GM12892 (cell line): ENCODE results near the gene CEP112.
"Not testable (repeated sequence)": the region's sequence is repeated elsewhere in the genome, so short reads cannot be mapped to it uniquely, and the experiment has no call there.

Experiments used
- POLR2A ChIP-seq: IDR thresholded peaks from 2 replicates; pipeline ENCODE4 v1.6.1; 2011; ENCODE audit warnings: low read depth, low read length, control low read depth
- POLR2AphosphoS5 ChIP-seq: IDR thresholded peaks from 2 replicates; pipeline ENCODE4 v1.6.1; 2011; ENCODE audit warnings: low read depth, low read length, control low read depth
- TAF1 ChIP-seq: IDR thresholded peaks from 2 replicates; pipeline ENCODE4 v1.6.1; 2011; ENCODE audit warnings: low read depth, mild to moderate bottlenecking, control low read depth, low read length, borderline replicate concordance

- not testable (repeated sequence) for TF ChIP-seq POLR2A, TAF1, POLR2AphosphoS5
Observed at GRCh38 chr17:65732667-65733066, 459.3 kb downstream of the CEP112 start.
